ENCODE results near the gene C2orf68. TPM values are rescaled to one million over a fixed set of nuclear protein-coding genes. Genes with fewer than 3 reads are reported as not detected.
"Not testable (repeated sequence)": the region's sequence is repeated elsewhere in the genome, so short reads cannot be mapped to it uniquely, and the experiment has no call there.

The C2orf68 gene
- total RNA-seq, 1 experiment from 2014 or later: 26.6 TPM

DNA sequence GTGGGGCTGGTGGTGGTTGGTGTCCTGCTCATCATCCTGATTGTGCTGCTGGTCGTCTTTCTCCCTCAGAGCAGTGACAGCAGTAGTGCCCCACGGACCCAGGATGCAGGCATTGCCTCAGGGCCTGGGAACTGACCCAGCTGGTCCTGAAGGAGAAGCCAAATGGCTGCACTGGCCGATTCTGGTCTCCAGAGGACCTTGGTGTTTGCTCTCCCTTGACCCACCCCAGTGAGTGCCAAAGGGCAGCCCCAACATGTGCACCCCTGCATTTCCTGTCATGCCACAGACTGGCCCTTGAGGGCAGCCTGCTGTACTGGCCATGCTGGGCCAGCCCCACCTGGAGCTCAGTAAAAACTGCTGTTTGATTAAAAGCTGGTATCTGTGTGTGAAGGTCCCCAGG is 18.8 kb downstream of the C2orf68 start:
- H2AFZ ChIP-seq (ENCODE audit: low read length): no peak overlapping the region
- no peaks in the 10 kb centered on the region for H3K9me2 ChIP-seq (replicated peaks; ENCODE audit: low read length)
- DNase-seq (no peak), ATAC-seq (no peak)
- TF ChIP-seq EZH2phosphoT487 (IDR thresholded peaks at IDR 0.05; ENCODE audit: borderline replicate concordance, low read length) (no peak), EZH2 (IDR thresholded peaks at IDR 0.05; ENCODE audit: low read length, unreplicated experiment) (no peak)
- TF ChIP-seq, protein P1, sequence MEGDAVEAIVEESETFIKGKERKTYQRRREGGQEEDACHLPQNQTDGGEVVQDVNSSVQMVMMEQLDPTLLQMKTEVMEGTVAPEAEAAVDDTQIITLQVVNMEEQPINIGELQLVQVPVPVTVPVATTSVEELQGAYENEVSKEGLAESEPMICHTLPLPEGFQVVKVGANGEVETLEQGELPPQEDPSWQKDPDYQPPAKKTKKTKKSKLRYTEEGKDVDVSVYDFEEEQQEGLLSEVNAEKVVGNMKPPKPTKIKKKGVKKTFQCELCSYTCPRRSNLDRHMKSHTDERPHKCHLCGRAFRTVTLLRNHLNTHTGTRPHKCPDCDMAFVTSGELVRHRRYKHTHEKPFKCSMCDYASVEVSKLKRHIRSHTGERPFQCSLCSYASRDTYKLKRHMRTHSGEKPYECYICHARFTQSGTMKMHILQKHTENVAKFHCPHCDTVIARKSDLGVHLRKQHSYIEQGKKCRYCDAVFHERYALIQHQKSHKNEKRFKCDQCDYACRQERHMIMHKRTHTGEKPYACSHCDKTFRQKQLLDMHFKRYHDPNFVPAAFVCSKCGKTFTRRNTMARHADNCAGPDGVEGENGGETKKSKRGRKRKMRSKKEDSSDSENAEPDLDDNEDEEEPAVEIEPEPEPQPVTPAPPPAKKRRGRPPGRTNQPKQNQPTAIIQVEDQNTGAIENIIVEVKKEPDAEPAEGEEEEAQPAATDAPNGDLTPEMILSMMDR (conservative IDR thresholded peaks at IDR 0.05; ENCODE audit: low read depth, low read length): no peak
- H3K4me2 ChIP-seq (ENCODE audit: low read length): no peak overlapping the region
- POLR2A ChIA-PET (ENCODE audit: unreplicated experiment): interaction anchor here (0.5 kb wide), 1 partner anchor 12 kb away, joined by 5 read pairs; no protein-coding TSS in a partner anchor
- CTCF ChIA-PET: no interaction called here
- peaks cover 20% of the 10 kb centered on the region for H3K79me2 ChIP-seq (ENCODE audit: low read length)
- H3K9ac ChIP-seq (ENCODE audit: low read length): no peak overlapping the region
- peaks cover 11% of the 10 kb centered on the region; the same call in 1 of the 2 replicates for H3K36me3 ChIP-seq (ENCODE audit: low read depth, low read length)
- no peaks in the 10 kb centered on the region for H3K27me3 ChIP-seq (ENCODE audit: low read length)
- H4K20me1 ChIP-seq (ENCODE audit: low read length): no peaks in the 10 kb centered on the region
- no peaks in the 10 kb centered on the region for H3F3A ChIP-seq (ENCODE audit: low read length, unreplicated experiment)
- intact Hi-C loops (cut with micrococcal nuclease): no loop called here
- H3K4me1 ChIP-seq (ENCODE audit: insufficient read depth, low read length): peaks cover 24% of the 10 kb centered on the region
- BruUV-seq (replicated peaks): no TSS peak
- no peak overlapping the region for H3K4me3 ChIP-seq (ENCODE audit: low read length)
- no peak overlapping the region for H3K27ac ChIP-seq (ENCODE audit: low read length)
- no peaks in the 10 kb centered on the region for H3K9me3 ChIP-seq (ENCODE audit: low read length)

DNA sequence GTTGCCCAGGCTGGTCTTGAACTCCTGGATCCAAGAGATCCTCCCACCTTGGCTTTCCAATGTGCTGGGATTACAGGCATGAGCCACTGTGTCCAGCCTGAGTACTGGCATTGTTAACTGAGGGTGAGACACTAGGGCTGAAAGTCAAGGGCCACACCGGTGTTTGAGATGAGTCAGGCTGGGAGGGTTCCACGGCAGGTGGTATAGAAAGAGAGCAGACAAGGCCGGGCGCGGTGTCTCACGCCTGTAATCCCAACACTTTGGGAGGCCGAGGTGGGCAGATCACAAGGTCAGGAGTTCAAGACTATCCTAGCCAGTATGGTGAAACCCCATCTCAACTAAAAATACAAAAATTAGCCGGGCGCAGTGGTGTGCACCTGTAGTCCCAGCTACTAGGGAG is 19.6 kb downstream of the C2orf68 start:
- POLR2A ChIA-PET (ENCODE audit: unreplicated experiment); BruUV-seq (replicated peaks): not testable (repeated sequence)

DNA sequence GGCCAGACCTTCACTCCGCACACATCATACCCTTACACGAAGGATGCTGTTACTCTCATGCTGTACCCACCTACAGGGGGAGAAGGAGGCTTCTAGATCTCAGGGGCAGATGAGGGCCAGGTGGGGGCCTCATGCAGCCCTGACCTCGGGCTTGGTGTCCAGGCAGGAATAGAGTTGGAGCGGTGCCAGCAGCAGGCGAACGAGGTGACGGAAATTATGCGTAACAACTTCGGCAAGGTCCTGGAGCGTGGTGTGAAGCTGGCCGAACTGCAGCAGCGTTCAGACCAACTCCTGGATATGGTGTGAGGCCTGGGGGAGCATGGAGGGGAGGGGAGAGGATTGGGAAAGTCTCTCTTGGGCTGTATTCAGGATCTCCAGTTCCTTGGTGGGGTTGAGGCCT is 20.3 kb downstream of the C2orf68 start:
- Histone ChIP-seq H3F3A (ENCODE audit: low read length, unreplicated experiment) (no peaks in the 10 kb centered on the region), H2AFZ (ENCODE audit: low read length) (no peak overlapping the region), H3K9me2 (replicated peaks; ENCODE audit: low read length) (no peaks in the 10 kb centered on the region), H3K4me2 (ENCODE audit: low read length) (no peak overlapping the region), H4K20me1 (ENCODE audit: low read length) (no peaks in the 10 kb centered on the region), H3K79me2 (ENCODE audit: low read length) (peaks cover 10% of the 10 kb centered on the region), H3K4me3 (ENCODE audit: low read length) (no peak overlapping the region), H3K27me3 (ENCODE audit: low read length) (no peaks in the 10 kb centered on the region), H3K36me3 (ENCODE audit: low read depth, low read length) (no peaks in the 10 kb centered on the region; the same call in 1 of the 2 replicates), H3K27ac (ENCODE audit: low read length) (no peak overlapping the region), H3K9me3 (ENCODE audit: low read length) (no peaks in the 10 kb centered on the region), H3K9ac (ENCODE audit: low read length) (no peak overlapping the region), H3K4me1 (ENCODE audit: insufficient read depth, low read length) (peaks cover 20% of the 10 kb centered on the region)
- ATAC-seq (no peak), DNase-seq (no peak)
- ChIA-PET CTCF (no interaction called here), POLR2A (ENCODE audit: unreplicated experiment) (no interaction called here)
- TF ChIP-seq EZH2phosphoT487 (IDR thresholded peaks at IDR 0.05; ENCODE audit: borderline replicate concordance, low read length) (no peak), EZH2 (IDR thresholded peaks at IDR 0.05; ENCODE audit: low read length, unreplicated experiment) (no peak)
- TF ChIP-seq, protein P1 (conservative IDR thresholded peaks at IDR 0.05; ENCODE audit: low read depth, low read length): no peak
- BruUV-seq (replicated peaks): no TSS peak
- intact Hi-C loops (cut with micrococcal nuclease): no loop called here

More for the DNA sequence above, 19.6 kb downstream of the C2orf68 start:
- H3F3A ChIP-seq (ENCODE audit: low read length, unreplicated experiment); CTCF ChIA-PET; H3K27me3 ChIP-seq (ENCODE audit: low read length); DNase-seq; H3K9me3 ChIP-seq (ENCODE audit: low read length); H3K4me2 ChIP-seq (ENCODE audit: low read length); H3K27ac ChIP-seq (ENCODE audit: low read length); H2AFZ ChIP-seq (ENCODE audit: low read length); H3K9me2 ChIP-seq (replicated peaks; ENCODE audit: low read length); intact Hi-C loops (cut with micrococcal nuclease); H4K20me1 ChIP-seq (ENCODE audit: low read length); ATAC-seq; H3K4me3 ChIP-seq (ENCODE audit: low read length); H3K36me3 ChIP-seq (ENCODE audit: low read depth, low read length); H3K9ac ChIP-seq (ENCODE audit: low read length): not testable (repeated sequence)
- peaks cover 24% of the 10 kb centered on the region for H3K4me1 ChIP-seq (ENCODE audit: insufficient read depth, low read length)
- H3K79me2 ChIP-seq (ENCODE audit: low read length): peaks cover 17% of the 10 kb centered on the region
